ENCODE data around the gene NOS1AP.

The NOS1AP gene

GRCh38 chr1:162180813-162181212, 111.3 kb downstream of the NOS1AP start:
- TF ChIP-seq CTCF (IDR thresholded peaks at IDR 0.05; ENCODE audit: low read length) (no peak), EZH2 (IDR thresholded peaks at IDR 0.05; ENCODE audit: borderline replicate concordance, low read length) (no peak)
- H3K27ac ChIP-seq (ENCODE audit: low read depth, low read length, poor library complexity, severe bottlenecking) = no peak overlapping the region
- H3K4me2 ChIP-seq (ENCODE audit: low read length) = no peak overlapping the region
- H3K36me3 ChIP-seq (ENCODE audit: insufficient read depth, low read length) = no peaks in the 10 kb centered on the region
- no peak overlapping the region for H2AFZ ChIP-seq (ENCODE audit: low read length)
- H3K27me3 ChIP-seq (ENCODE audit: insufficient read depth, low read length) = no peaks in the 10 kb centered on the region; the same call in 1 of the 2 replicates
- H3F3A ChIP-seq (ENCODE audit: insufficient read depth, low read length) = no peaks in the 10 kb centered on the region
- H3K9me3 ChIP-seq (ENCODE audit: low read length) = no peaks in the 10 kb centered on the region
- no peaks in the 10 kb centered on the region for H3K79me2 ChIP-seq (ENCODE audit: insufficient read depth, low read length)
- H3K4me1 ChIP-seq (ENCODE audit: insufficient read depth, low read length, severe bottlenecking) = no peaks in the 10 kb centered on the region
- no peak overlapping the region for H3K9ac ChIP-seq (ENCODE audit: low read length)
- H3K4me3 ChIP-seq (ENCODE audit: low read depth, low read length, poor library complexity, severe bottlenecking) = no peak overlapping the region
- no peaks in the 10 kb centered on the region for H4K20me1 ChIP-seq (ENCODE audit: insufficient read depth, low read length)
- H3K9me2 ChIP-seq (ENCODE audit: low read depth, low read length) = no peaks in the 10 kb centered on the region

- TF ChIP-seq CTCF (IDR thresholded peaks at IDR 0.05; ENCODE audit: low read length) = no peak
- TF ChIP-seq EZH2 (IDR thresholded peaks at IDR 0.05; ENCODE audit: borderline replicate concordance, low read length) = no peak
- H4K20me1 ChIP-seq (ENCODE audit: insufficient read depth, low read length) = no peaks in the 10 kb centered on the region
- H2AFZ ChIP-seq (ENCODE audit: low read length) = no peak overlapping the region
- H3K9me2 ChIP-seq (ENCODE audit: low read depth, low read length) = no peaks in the 10 kb centered on the region
- H3K4me3 ChIP-seq (ENCODE audit: low read depth, low read length, poor library complexity, severe bottlenecking) = no peak overlapping the region
- no peak overlapping the region for H3K4me2 ChIP-seq (ENCODE audit: low read length)
- H3K9ac ChIP-seq (ENCODE audit: low read length) = no peak overlapping the region
- no peak overlapping the region for H3K27ac ChIP-seq (ENCODE audit: low read depth, low read length, poor library complexity, severe bottlenecking)
- H3K79me2 ChIP-seq (ENCODE audit: insufficient read depth, low read length) = no peaks in the 10 kb centered on the region
- no peaks in the 10 kb centered on the region for H3K36me3 ChIP-seq (ENCODE audit: insufficient read depth, low read length)
- no peaks in the 10 kb centered on the region for H3F3A ChIP-seq (ENCODE audit: insufficient read depth, low read length)
- no peaks in the 10 kb centered on the region for H3K9me3 ChIP-seq (ENCODE audit: low read length)
- no peaks in the 10 kb centered on the region; the same call in 1 of the 2 replicates for H3K27me3 ChIP-seq (ENCODE audit: insufficient read depth, low read length)
- no peaks in the 10 kb centered on the region for H3K4me1 ChIP-seq (ENCODE audit: insufficient read depth, low read length, severe bottlenecking)
These were observed 112.6 kb downstream of the NOS1AP start for GRCh38 chr1:162182090-162182489.

GRCh38 chr1:162185314-162186025, 116.0 kb downstream of the NOS1AP start:
- no peaks in the 10 kb centered on the region for H3K27me3 ChIP-seq (ENCODE audit: insufficient read depth, low read length)
- no peaks in the 10 kb centered on the region for H4K20me1 ChIP-seq (ENCODE audit: insufficient read depth, low read length)
- no peaks in the 10 kb centered on the region for H3K9me2 ChIP-seq (ENCODE audit: low read depth, low read length)
- no peaks in the 10 kb centered on the region for H3K4me1 ChIP-seq (ENCODE audit: insufficient read depth, low read length, severe bottlenecking)
- H2AFZ ChIP-seq (ENCODE audit: low read length) = no peak overlapping the region
- no peaks in the 10 kb centered on the region for H3K79me2 ChIP-seq (ENCODE audit: insufficient read depth, low read length)
- no peak for TF ChIP-seq EZH2 (IDR thresholded peaks at IDR 0.05; ENCODE audit: borderline replicate concordance, low read length)
- TF ChIP-seq CTCF (IDR thresholded peaks at IDR 0.05; ENCODE audit: low read length) = no peak
- no peak overlapping the region for H3K27ac ChIP-seq (ENCODE audit: low read depth, low read length, poor library complexity, severe bottlenecking)
- H3K9ac ChIP-seq (ENCODE audit: low read length) = no peak overlapping the region
- H3K9me3 ChIP-seq (ENCODE audit: low read length) = no peaks in the 10 kb centered on the region
- no peak overlapping the region for H3K4me2 ChIP-seq (ENCODE audit: low read length)
- H3F3A ChIP-seq (ENCODE audit: insufficient read depth, low read length) = no peaks in the 10 kb centered on the region
- H3K36me3 ChIP-seq (ENCODE audit: insufficient read depth, low read length) = no peaks in the 10 kb centered on the region
- H3K4me3 ChIP-seq (ENCODE audit: low read depth, low read length, poor library complexity, severe bottlenecking) = no peak overlapping the region

Data from OCI-LY1 (cell line).